SK-N-SH (cell line): ENCODE results near the gene COX7B. TPM values are rescaled to one million over a fixed set of nuclear protein-coding genes. Genes with fewer than 3 reads are reported as not detected.

Source experiments
- CTCF ChIA-PET: fragments of 300-600, 350-600 bp; formaldehyde crosslinking; extraction: SDS; loops from one replicate; lab custom pipeline; 2021; lab: Yijun Ruan, JAX
- POLR2A ChIA-PET: fragments of 350-600 bp; sonication (Branson Sonifier 250); formaldehyde crosslinking; extraction: SDS; loops from one replicate; lab custom pipeline; 2020; ENCODE audit warnings: antibody characterized with exemption, inconsistent platforms; lab: Yijun Ruan, JAX
- DNase-seq: peaks from one replicate; pipeline ENCODE4 v3.0.0; 2012
- H2AFZ ChIP-seq: fragments of 200-600 bp; sonication (generic); 2 replicates; pipeline ENCODE4 v1.8.1; 2016; ENCODE audit warnings: antibody characterized with exemption, mild to moderate bottlenecking, low read depth
- H3F3A ChIP-seq: fragments of 200-600 bp; sonication (generic); replicated peaks from 2 replicates; pipeline ENCODE3; 2016; ENCODE audit warnings: antibody characterized with exemption, mild to moderate bottlenecking; ENCODE audit not compliant: insufficient read depth
- H3K27ac ChIP-seq, 2 experiments: fragments of 200-500 bp in 1 of 2; fragments of 200-600 bp in 1 of 2; sonication (Bioruptor generic) in 1 of 2; sonication (generic), shearing (Covaris generic) in 1 of 2; 2 replicates each; pipeline versions ENCODE4 v1.5.1 to v1.6.1; 2014 to 2016; ENCODE audit warnings: low read depth in 2 of 2, inconsistent platforms in 1 of 2, low read length in 1 of 2, mild to moderate bottlenecking in 1 of 2, mixed read lengths in 1 of 2
- H3K27me3 ChIP-seq: fragments of 200-600 bp; sonication (generic), shearing (Covaris generic); 2 replicates; pipeline ENCODE4 v1.6.1; 2016; ENCODE audit warnings: mixed run types; ENCODE audit not compliant: insufficient read depth
- H3K36me3 ChIP-seq, 2 experiments: fragments of 200-500 bp in 1 of 2; fragments of 200-600 bp in 1 of 2; sonication (Bioruptor generic) in 1 of 2; sonication (generic) in 1 of 2; replicated peaks in 1 of 2; 2 replicates each; pipeline versions ENCODE3 to v1.5.1; 2014 to 2016; ENCODE audit warnings: low read length in 1 of 2, mild to moderate bottlenecking in 1 of 2; ENCODE audit not compliant: insufficient read depth in 2 of 2, control insufficient read depth in 1 of 2
- H3K4me1 ChIP-seq, 2 experiments: fragments of 200-500 bp in 1 of 2; fragments of 200-600 bp in 1 of 2; sonication (Bioruptor generic) in 1 of 2; sonication (generic), shearing (Covaris generic) in 1 of 2; 2 replicates each; pipeline versions ENCODE4 v1.5.1 to v1.6.1; 2014 to 2016; ENCODE audit warnings: low read depth in 1 of 2, low read length in 1 of 2, mixed run types in 1 of 2; ENCODE audit not compliant: insufficient read depth in 2 of 2, control insufficient read depth in 1 of 2
- H3K4me2 ChIP-seq: fragments of 200-600 bp; sonication (generic), shearing (Covaris generic); 2 replicates; pipeline ENCODE4 v1.6.1; 2017; ENCODE audit warnings: mixed run types
- H3K4me3 ChIP-seq, 2 experiments: fragments of 200-500 bp in 1 of 2; fragments of 200-600 bp in 1 of 2; sonication (Bioruptor generic) in 1 of 2; sonication (generic), shearing (Covaris generic) in 1 of 2; 2 replicates each; pipeline versions ENCODE4 v1.5.1 to v1.8.1; 2014 to 2016; ENCODE audit warnings: low read depth in 2 of 2, inconsistent platforms in 1 of 2, low read length in 1 of 2, mild to moderate bottlenecking in 1 of 2, mixed read lengths in 1 of 2, moderate library complexity in 1 of 2
- H3K79me2 ChIP-seq: fragments of 200-600 bp; sonication (generic); 2 replicates; pipeline ENCODE4 v1.8.1; 2017; ENCODE audit warnings: mild to moderate bottlenecking; ENCODE audit not compliant: insufficient read depth
- H3K9ac ChIP-seq: fragments of 200-600 bp; sonication (generic); 2 replicates; pipeline ENCODE4 v1.6.1; 2017; ENCODE audit warnings: mixed run types
- H3K9me2 ChIP-seq: fragments of 200-600 bp; sonication (generic); 2 replicates; pipeline ENCODE4 v1.6.1; 2017; ENCODE audit warnings: mixed run types
- H3K9me3 ChIP-seq: fragments of 200-600 bp; sonication (generic); 2 replicates; pipeline ENCODE4 v1.6.1; 2017; ENCODE audit warnings: mixed run types, mild to moderate bottlenecking, moderate library complexity
- H4K20me1 ChIP-seq: fragments of 200-600 bp; sonication (generic); 2 replicates; pipeline ENCODE4 v1.6.1; 2017; ENCODE audit warnings: mild to moderate bottlenecking, mixed run types; ENCODE audit not compliant: insufficient read depth
- CTCF ChIP-seq: fragments of 200-600 bp; sonication (generic); IDR thresholded peaks from 2 replicates; pipeline ENCODE4 v1.6.1; 2017; ENCODE audit warnings: antibody characterized with exemption, mild to moderate bottlenecking, moderate library complexity
- EP300 ChIP-seq, 2 experiments: IDR thresholded peaks; 2 replicates each; pipeline versions ENCODE4 v1.4.0 to v1.6.1; 2012; ENCODE audit warnings: borderline replicate concordance in 1 of 2, low read depth in 1 of 2, low read length in 1 of 2
- EZH2phosphoT487 ChIP-seq: fragments of 200-600 bp; sonication (generic); IDR thresholded peaks from 2 replicates; pipeline ENCODE4 v1.6.1; 2017; ENCODE audit warnings: low read depth, mixed run types, mild to moderate bottlenecking, antibody characterized with exemption, moderate library complexity, borderline replicate concordance
- FOXJ3 ChIP-seq: sonication (generic); formaldehyde crosslinking; IDR thresholded peaks from 2 replicates; pipeline ENCODE4 v1.5.1; 2020; ENCODE audit warnings: mild to moderate bottlenecking, missing genetic modification reagents
- GABPA ChIP-seq: IDR thresholded peaks from 2 replicates; pipeline ENCODE4 v1.4.0; 2012; ENCODE audit warnings: low read depth, mild to moderate bottlenecking
- PBX3 ChIP-seq: IDR thresholded peaks from 2 replicates; pipeline ENCODE4; 2012
- POLR2AphosphoS5 ChIP-seq: IDR thresholded peaks from 2 replicates; pipeline ENCODE4 v1.6.1; 2012; ENCODE audit warnings: low read depth, low read length
- RAD21 ChIP-seq: IDR thresholded peaks from 2 replicates; pipeline ENCODE4 v1.6.1; 2012; ENCODE audit warnings: mild to moderate bottlenecking, low read length
- RCOR1 ChIP-seq: fragments of 150-350 bp; IDR thresholded peaks from 2 replicates; pipeline ENCODE4 v1.6.1; 2017; ENCODE audit warnings: antibody characterized with exemption, low read length
- RXRA ChIP-seq: IDR thresholded peaks from 2 replicates; pipeline ENCODE4 v1.4.0; 2012; ENCODE audit warnings: low read depth, mild to moderate bottlenecking, borderline replicate concordance
- SIN3A ChIP-seq: IDR thresholded peaks from 2 replicates; pipeline ENCODE4 v1.6.1; 2012; ENCODE audit warnings: low read depth, mild to moderate bottlenecking, low read length, moderate library complexity, borderline replicate concordance
- SMC3 ChIP-seq: IDR thresholded peaks from 2 replicates; pipeline ENCODE4 v1.6.1; 2012; ENCODE audit warnings: low read depth, low read length, improper control_type of control experiment
- TCF12 ChIP-seq: IDR thresholded peaks from 2 replicates; pipeline ENCODE4 v1.4.0; 2012
- USF2 ChIP-seq: fragments of 150-350 bp; IDR thresholded peaks from 2 replicates; pipeline ENCODE4 v1.6.1; 2017; ENCODE audit warnings: antibody characterized with exemption, low read length, low read depth, borderline replicate concordance
- WGBS: methylation state at CpG from one replicate; pipeline ENCODE4 v1.1.6; 2017; ENCODE audit warnings: low lambda C conversion rate; 5-methylcytosine and 5-hydroxymethylcytosine counted together
- polyA plus RNA-seq, 3 experiments: library from polyadenylated mRNA; depleted of rRNA; stranded (reverse); fragments of >200 nt; gene quantifications; 2 replicates each; pipeline ENCODE4 v1.2.3, GENCODE V29; 2012

COX7B gene
- polyA plus RNA-seq, 1 of the 3 experiments (the other 2 are of a cell fraction), result 1,029 TPM

GRCh38 chrX:77952173-77952572 lies 52.9 kb downstream of the COX7B start (continued):
- no peak for TF ChIP-seq USF2
- no peak for TF ChIP-seq RCOR1

GRCh38 chrX:77953302-77953701 lies 54.0 kb downstream of the COX7B start:
- no peak overlapping the region for H3K9ac ChIP-seq
- H3K27me3 ChIP-seq, result no peaks in the 10 kb centered on the region; the same call in 1 of the 2 replicates
- POLR2A ChIA-PET, result no interaction called here
- H2AFZ ChIP-seq, result no peak overlapping the region
- 9% methylated on average over 1 of the region's 1 CpG for WGBS
- H3K4me3 ChIP-seq, result no peak overlapping the region
- H3K36me3 ChIP-seq, result no peaks in the 10 kb centered on the region
- TF ChIP-seq GABPA (no peak), POLR2AphosphoS5 (no peak), FOXJ3 (CRISPR knock-in tag) (no peak), RAD21 (no peak)
- TF ChIP-seq, all 33 proteins: peak for 0
- H3F3A ChIP-seq, result peaks cover 7% of the 10 kb centered on the region
- no peak overlapping the region for H3K27ac ChIP-seq
- no peak overlapping the region for H3K4me2 ChIP-seq
- H3K79me2 ChIP-seq, result no peaks in the 10 kb centered on the region; the same call in 1 of the 2 replicates
- DNase-seq, result no peak
- H3K4me1 ChIP-seq, result peaks cover 0 to 5% of the 10 kb centered on the region in 2 experiments; a peak in 2 of 4 replicates
- CTCF ChIA-PET, result no interaction called here
- H4K20me1 ChIP-seq, result no peaks in the 10 kb centered on the region; the same call in 1 of the 2 replicates
- H3K9me3 ChIP-seq, result no peaks in the 10 kb centered on the region
- H3K9me2 ChIP-seq, result no peaks in the 10 kb centered on the region; the same call in 1 of the 2 replicates

- no peak overlapping the region for H2AFZ ChIP-seq
- ChIA-PET POLR2A (no interaction called here), CTCF (no interaction called here)
- H3K36me3 ChIP-seq, result no peaks in the 10 kb centered on the region
- no peaks in the 10 kb centered on the region; the same call in 1 of the 2 replicates for H3K27me3 ChIP-seq
- H4K20me1 ChIP-seq, result no peaks in the 10 kb centered on the region; the same call in 1 of the 2 replicates
- TF ChIP-seq EZH2phosphoT487, result no peak
- no peak for TF ChIP-seq SIN3A
- no peak for TF ChIP-seq PBX3
- no peak for TF ChIP-seq EP300 (IDR thresholded peaks at IDR 0.05; ENCODE audit: borderline replicate concordance in 1 of 2, low read depth in 1 of 2, low read length in 1 of 2)
- no peak for TF ChIP-seq TCF12
- TF ChIP-seq POLR2AphosphoS5, result no peak
- no peak for TF ChIP-seq SMC3
- TF ChIP-seq RAD21, result no peak
- TF ChIP-seq FOXJ3 (CRISPR knock-in tag), result no peak
- no peak for TF ChIP-seq RXRA
- no peak for TF ChIP-seq CTCF
- no peak overlapping the region for H3K4me2 ChIP-seq
- no peak overlapping the region for H3K27ac ChIP-seq
- WGBS, result 20% methylated on average over 1 of the region's 1 CpG
- no peaks in the 10 kb centered on the region; the same call in 1 of the 2 replicates for H3K9me2 ChIP-seq
- no peaks in the 10 kb centered on the region; the same call in 1 of the 2 replicates for H3K79me2 ChIP-seq
- H3F3A ChIP-seq, result peaks cover 7% of the 10 kb centered on the region
- no peaks in the 10 kb centered on the region for H3K9me3 ChIP-seq
- no peak overlapping the region for H3K9ac ChIP-seq
- H3K4me1 ChIP-seq, result peaks cover 0 to 5% of the 10 kb centered on the region in 2 experiments; a peak in 2 of 4 replicates
- no peak overlapping the region for H3K4me3 ChIP-seq
- DNase-seq, result no peak
Observed at GRCh38 chrX:77953708-77954107, 54.4 kb downstream of the COX7B start.
